IPS-15b (cell line): ENCODE results near the gene WDR5.

Source experiments
- H3K27me3 ChIP-seq: one replicate; pipeline ENCODE4 v1.6.1; 2013; ENCODE audit warnings: low read length; ENCODE audit not compliant: control insufficient read depth, insufficient read depth
- H3K36me3 ChIP-seq: one replicate; pipeline ENCODE4 v1.6.1; 2013; ENCODE audit warnings: low read length; ENCODE audit not compliant: control insufficient read depth, insufficient read depth
- H3K4me1 ChIP-seq: one replicate; pipeline ENCODE4 v1.6.1; 2013; ENCODE audit warnings: mild to moderate bottlenecking, low read length; ENCODE audit not compliant: control insufficient read depth, insufficient read depth
- H3K4me3 ChIP-seq: one replicate; pipeline ENCODE4 v1.5.1; 2013; ENCODE audit warnings: low read depth, low read length
- H3K9ac ChIP-seq: one replicate; pipeline ENCODE4 v1.6.1; 2013; ENCODE audit warnings: low read depth, mild to moderate bottlenecking, low read length
- H3K9me3 ChIP-seq: one replicate; pipeline ENCODE4 v1.6.1; 2013; ENCODE audit warnings: mild to moderate bottlenecking, low read length; ENCODE audit not compliant: control insufficient read depth, insufficient read depth

Gene WDR5

DNA sequence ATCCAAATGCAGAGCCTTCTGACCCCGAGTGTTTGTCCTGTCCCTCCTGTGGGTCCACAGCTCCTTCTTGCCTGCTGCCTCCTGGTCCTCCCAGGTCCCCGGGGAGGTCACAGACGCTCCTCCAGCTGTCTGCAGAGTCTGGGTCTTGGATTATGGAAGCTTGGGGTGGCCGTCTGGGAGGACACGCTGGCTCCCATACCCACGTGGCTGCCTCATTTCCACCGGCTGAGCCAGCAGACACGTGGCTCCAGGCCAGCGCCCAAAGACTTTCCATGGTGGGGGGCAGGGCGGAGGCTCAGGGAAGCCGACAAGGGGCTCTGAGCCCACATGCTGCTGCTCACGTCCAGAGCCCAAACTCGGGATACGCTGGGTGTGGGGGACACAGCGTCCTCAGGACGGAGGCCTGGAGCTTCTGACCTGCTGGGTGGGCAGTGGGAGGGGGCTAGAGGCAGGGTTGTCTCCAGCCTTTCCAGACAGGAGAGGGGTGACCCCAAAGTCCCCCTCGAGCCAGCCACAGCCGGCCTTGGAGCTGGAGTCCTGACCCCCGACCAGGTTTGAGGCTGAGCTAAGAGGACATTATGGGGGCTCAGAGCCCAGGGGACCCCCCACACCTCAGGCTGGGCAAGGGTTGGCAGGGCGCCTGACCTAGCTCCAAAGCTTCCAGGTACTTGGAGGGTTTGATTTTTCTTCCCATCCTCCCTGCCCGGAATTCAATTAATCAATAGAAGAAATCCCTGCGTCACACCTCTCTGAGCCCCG lies 52.7 kb downstream of the WDR5 start:
- Histone ChIP-seq H3K4me3 (no peak overlapping the region), H3K9ac (no peak overlapping the region), H3K9me3 (no peaks in the 10 kb centered on the region), H3K4me1 (no peaks in the 10 kb centered on the region), H3K36me3 (no peaks in the 10 kb centered on the region), H3K27me3 (no peaks in the 10 kb centered on the region)

- Histone ChIP-seq H3K36me3 (no peaks in the 10 kb centered on the region), H3K27me3 (no peaks in the 10 kb centered on the region), H3K9me3 (no peaks in the 10 kb centered on the region), H3K4me1 (no peaks in the 10 kb centered on the region), H3K4me3 (no peak overlapping the region), H3K9ac (no peak overlapping the region)
Measured at GRCh38 chr9:134189145-134189469, 53.2 kb downstream of the WDR5 start.

DNA sequence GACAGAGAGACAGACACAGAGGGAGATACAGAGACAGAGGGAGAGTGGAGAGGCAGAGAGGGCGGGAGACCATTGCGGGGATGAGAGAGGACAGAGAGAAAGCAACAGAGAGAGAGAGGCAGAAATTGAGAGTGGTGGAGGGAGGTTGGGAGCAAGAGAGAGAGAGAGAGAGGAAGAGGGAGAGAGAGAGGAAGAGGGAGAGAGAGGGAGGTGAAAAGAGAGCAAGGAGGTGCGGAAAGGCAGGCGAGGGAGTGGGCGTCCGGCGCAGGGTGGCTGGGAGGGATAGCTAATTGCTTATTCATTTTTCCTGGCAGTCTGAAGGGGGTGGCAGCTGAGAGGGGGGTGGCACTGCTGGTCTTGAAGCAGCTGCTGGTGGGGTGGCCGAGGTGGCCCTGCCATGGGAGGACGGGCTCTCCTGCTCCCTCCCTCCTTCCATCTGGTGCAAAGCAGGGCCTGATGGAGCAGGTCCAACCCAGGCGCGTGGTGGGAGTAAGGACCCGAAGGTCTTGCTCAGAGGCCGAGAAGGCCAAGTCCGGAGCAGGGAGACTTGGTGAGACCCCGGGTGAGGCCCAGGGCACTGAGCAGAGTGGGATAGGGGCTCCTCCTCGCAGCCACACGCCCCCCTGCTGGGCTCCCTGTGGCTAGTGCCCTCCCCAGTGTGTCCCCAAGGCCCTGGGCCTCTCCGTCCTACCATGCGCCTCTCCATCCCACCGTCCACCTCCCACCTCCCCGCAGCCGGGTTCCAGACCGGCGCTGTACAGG lies 53.8 kb downstream of the WDR5 start:
- no peaks in the 10 kb centered on the region for H3K9me3 ChIP-seq
- H3K36me3 ChIP-seq = no peaks in the 10 kb centered on the region
- H3K27me3 ChIP-seq = no peaks in the 10 kb centered on the region
- no peak overlapping the region for H3K9ac ChIP-seq
- H3K4me1 ChIP-seq = no peaks in the 10 kb centered on the region
- no peak overlapping the region for H3K4me3 ChIP-seq

- Histone ChIP-seq H3K36me3 (no peaks in the 10 kb centered on the region), H3K4me3 (no peak overlapping the region), H3K27me3 (no peaks in the 10 kb centered on the region), H3K9me3 (no peaks in the 10 kb centered on the region), H3K4me1 (no peaks in the 10 kb centered on the region), H3K9ac (no peak overlapping the region)
Measured at GRCh38 chr9:134190232-134191121, 54.6 kb downstream of the WDR5 start.

- H3K36me3 ChIP-seq = no peaks in the 10 kb centered on the region
- H3K4me1 ChIP-seq = no peaks in the 10 kb centered on the region
- H3K9ac ChIP-seq = no peak overlapping the region
Measured at GRCh38 chr9:134191455-134192209, 55.8 kb downstream of the WDR5 start.

GRCh38 chr9:134192311-134192950 lies 56.5 kb downstream of the WDR5 start:
- Histone ChIP-seq H3K9me3 (no peaks in the 10 kb centered on the region), H3K36me3 (no peaks in the 10 kb centered on the region), H3K9ac (no peak overlapping the region), H3K4me3 (no peak overlapping the region), H3K27me3 (no peaks in the 10 kb centered on the region), H3K4me1 (no peaks in the 10 kb centered on the region)

More at GRCh38 chr9:134191455-134192209, 55.8 kb downstream of the WDR5 start:
- Histone ChIP-seq H3K9me3 (no peaks in the 10 kb centered on the region), H3K27me3 (no peaks in the 10 kb centered on the region), H3K4me3 (no peak overlapping the region)

DNA sequence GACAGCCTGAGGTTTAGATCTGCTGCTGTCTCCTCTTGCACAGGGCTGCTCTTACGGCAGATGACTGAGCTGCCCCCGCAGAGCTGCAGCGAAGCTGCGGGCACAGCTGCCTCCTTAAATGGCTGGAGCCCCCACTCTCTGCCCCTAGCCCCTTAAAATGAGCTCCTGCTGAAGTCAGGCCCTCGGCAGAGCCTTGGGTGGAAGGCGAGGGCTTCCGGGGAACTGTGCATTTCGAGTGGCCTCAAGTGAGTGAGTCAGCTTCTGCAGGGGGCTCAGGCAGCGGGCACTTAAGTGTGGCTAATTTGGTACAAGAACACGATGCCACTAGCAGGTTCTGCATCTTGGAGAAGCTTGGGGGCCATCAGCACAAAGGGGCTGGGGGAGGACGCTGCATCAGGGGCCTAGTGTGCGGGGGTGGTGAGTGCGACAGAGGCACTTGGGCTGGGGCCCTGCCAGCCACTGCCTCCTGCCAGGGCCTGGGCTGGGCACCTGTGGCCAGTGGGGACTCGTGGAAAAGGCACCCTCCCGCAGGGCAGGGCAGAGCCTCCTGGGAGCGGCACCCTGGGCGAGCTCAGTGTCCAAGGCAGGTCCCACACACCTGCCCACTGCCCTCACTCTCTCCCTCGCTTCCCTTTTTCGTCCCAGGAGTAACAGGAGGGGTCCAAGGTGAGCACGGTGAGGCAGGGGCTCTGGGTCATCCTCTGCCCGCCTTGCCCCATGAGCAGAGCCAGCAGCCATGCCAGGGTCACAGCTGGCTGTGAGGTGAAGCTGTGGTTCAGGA lies 57.3 kb downstream of the WDR5 start:
- Histone ChIP-seq H3K27me3 (no peaks in the 10 kb centered on the region), H3K9me3 (no peaks in the 10 kb centered on the region), H3K4me3 (no peak overlapping the region), H3K36me3 (no peaks in the 10 kb centered on the region), H3K4me1 (no peaks in the 10 kb centered on the region), H3K9ac (no peak overlapping the region)

- H3K36me3 ChIP-seq = no peaks in the 10 kb centered on the region
- no peak overlapping the region for H3K4me3 ChIP-seq
- no peaks in the 10 kb centered on the region for H3K9me3 ChIP-seq
- no peaks in the 10 kb centered on the region for H3K27me3 ChIP-seq
- H3K9ac ChIP-seq = no peak overlapping the region
- no peaks in the 10 kb centered on the region for H3K4me1 ChIP-seq
Measured at GRCh38 chr9:134193912-134194535, 58.1 kb downstream of the WDR5 start.

DNA sequence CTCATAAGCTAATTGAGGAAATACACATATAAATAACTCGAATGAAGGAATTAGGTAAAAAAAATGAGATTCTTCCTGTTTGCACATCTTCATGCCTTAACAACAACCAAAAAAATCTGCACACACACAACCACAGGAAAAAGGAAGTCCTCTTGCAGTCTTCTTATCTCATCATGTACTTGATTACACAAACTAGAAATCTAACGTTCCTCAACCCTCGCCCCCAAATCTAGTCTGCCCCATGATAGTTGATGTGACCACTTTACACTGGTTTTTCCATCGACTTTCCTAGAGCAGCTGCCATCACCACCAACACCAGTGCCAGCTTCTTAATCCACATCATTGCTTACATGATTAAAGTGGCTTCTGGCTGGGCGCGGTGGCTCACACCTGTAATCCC lies 59.7 kb downstream of the WDR5 start:
- Histone ChIP-seq H3K9me3 (no peaks in the 10 kb centered on the region), H3K4me1 (no peaks in the 10 kb centered on the region), H3K4me3 (no peak overlapping the region), H3K27me3 (no peaks in the 10 kb centered on the region), H3K9ac (no peak overlapping the region), H3K36me3 (no peaks in the 10 kb centered on the region)

GRCh38 chr9:134196911-134197310 lies 61.0 kb downstream of the WDR5 start:
- Histone ChIP-seq H3K36me3 (no peaks in the 10 kb centered on the region), H3K9me3 (no peaks in the 10 kb centered on the region), H3K27me3 (no peaks in the 10 kb centered on the region), H3K4me1 (no peaks in the 10 kb centered on the region), H3K4me3 (no peak overlapping the region), H3K9ac (no peak overlapping the region)
